Measurements from ENCODE around the gene EXOC3.

- no peak for TF ChIP-seq CTCF (conservative IDR thresholded peaks at IDR 0.05; ENCODE audit: low read depth, low read length)
- TF ChIP-seq EZH2phosphoT487 (IDR thresholded peaks at IDR 0.05; ENCODE audit: borderline replicate concordance, low read length), result no peak
These were observed 44.3 kb upstream of the EXOC3 start for GRCh38 chr5:398475-399295.
